Measurements from ENCODE around the gene RIF1. TPM values are rescaled to one million over a fixed set of nuclear protein-coding genes. Genes with fewer than 3 reads are reported as not detected.

The RIF1 gene
- total RNA-seq, 1 experiment from 2014 or later = 123 TPM

DNA sequence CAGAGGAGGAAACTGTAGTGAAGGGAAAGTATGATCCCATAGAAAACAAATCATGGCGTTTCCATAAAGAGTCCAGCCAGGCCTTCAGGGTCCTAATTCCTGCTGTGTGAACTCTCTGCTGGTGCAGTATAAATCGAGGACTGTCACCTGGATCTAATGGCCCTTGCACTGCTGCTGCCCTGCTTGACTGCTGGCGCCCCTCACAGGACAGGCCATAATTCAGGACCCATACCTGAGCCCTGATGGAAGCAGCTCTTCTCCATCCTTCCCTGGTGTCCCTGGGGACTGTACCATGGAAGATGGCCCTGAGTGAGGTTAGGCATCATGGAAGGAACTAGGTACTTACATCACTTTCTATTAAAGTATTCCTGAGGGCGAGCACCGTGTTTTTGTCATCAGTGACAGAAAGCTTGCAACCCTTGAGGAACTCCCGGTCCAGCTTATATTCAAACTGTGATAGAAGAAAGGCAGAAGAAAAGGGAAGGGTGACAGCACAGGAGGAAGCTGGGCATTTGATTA lies 116.9 kb downstream of the RIF1 start:
- no peak overlapping the region for H2BK15ac ChIP-seq (ENCODE audit: low read depth, low read length)
- no peaks in the 10 kb centered on the region for H3K79me2 ChIP-seq (ENCODE audit: insufficient read depth, low read length)
- TF ChIP-seq, protein P1, sequence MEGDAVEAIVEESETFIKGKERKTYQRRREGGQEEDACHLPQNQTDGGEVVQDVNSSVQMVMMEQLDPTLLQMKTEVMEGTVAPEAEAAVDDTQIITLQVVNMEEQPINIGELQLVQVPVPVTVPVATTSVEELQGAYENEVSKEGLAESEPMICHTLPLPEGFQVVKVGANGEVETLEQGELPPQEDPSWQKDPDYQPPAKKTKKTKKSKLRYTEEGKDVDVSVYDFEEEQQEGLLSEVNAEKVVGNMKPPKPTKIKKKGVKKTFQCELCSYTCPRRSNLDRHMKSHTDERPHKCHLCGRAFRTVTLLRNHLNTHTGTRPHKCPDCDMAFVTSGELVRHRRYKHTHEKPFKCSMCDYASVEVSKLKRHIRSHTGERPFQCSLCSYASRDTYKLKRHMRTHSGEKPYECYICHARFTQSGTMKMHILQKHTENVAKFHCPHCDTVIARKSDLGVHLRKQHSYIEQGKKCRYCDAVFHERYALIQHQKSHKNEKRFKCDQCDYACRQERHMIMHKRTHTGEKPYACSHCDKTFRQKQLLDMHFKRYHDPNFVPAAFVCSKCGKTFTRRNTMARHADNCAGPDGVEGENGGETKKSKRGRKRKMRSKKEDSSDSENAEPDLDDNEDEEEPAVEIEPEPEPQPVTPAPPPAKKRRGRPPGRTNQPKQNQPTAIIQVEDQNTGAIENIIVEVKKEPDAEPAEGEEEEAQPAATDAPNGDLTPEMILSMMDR (conservative IDR thresholded peaks at IDR 0.05) = peak; percentile 25; the same call in 2 of the 3 replicates
- no peak overlapping the region for H3K23ac ChIP-seq (ENCODE audit: insufficient read length, low read depth, low read length)
- no peak overlapping the region for H2BK5ac ChIP-seq (ENCODE audit: insufficient read length, low read length)
- no peak overlapping the region for H2BK12ac ChIP-seq (ENCODE audit: insufficient read length, low read depth, low read length)
- H4K8ac ChIP-seq (replicated peaks; ENCODE audit: insufficient read length, low read depth, low read length) = no peak overlapping the region
- H3K9me3 ChIP-seq (ENCODE audit: control insufficient read depth, low read depth, low read length) = no peaks in the 10 kb centered on the region
- WGBS (ENCODE audit: extremely low coverage, insufficient read length, low lambda C conversion rate) = no CpG with 5 or more reads among the region's 6 CpGs
- H3K36me3 Mint-ChIP-seq (ENCODE audit: insufficient read depth in 1 of 3, low read depth in 3 of 3) = no peaks in the 10 kb centered on the region
- no peak overlapping the region for H3K27ac ChIP-seq (ENCODE audit: insufficient read length, low read depth, low read length)
- no peak for DNase-seq
- H3K4me2 ChIP-seq (ENCODE audit: insufficient read depth, insufficient read length, low read length) = no peak overlapping the region
- H4K91ac ChIP-seq (ENCODE audit: insufficient read length, low read depth, low read length) = no peak overlapping the region
- H3K4me1 Mint-ChIP-seq = peaks cover 2 to 3% of the 10 kb centered on the region in 2 experiments
- no peak overlapping the region for H3K14ac ChIP-seq (ENCODE audit: insufficient read depth, low read length)
- no peaks in the 10 kb centered on the region for H4K20me1 ChIP-seq (ENCODE audit: control insufficient read depth, insufficient read depth, insufficient read length)
- H3T11ph ChIP-seq (ENCODE audit: low read length) = no peak overlapping the region
- no peak overlapping the region for H2AFZ ChIP-seq (ENCODE audit: low read length)
- no peaks in the 10 kb centered on the region for H3K23me2 ChIP-seq (ENCODE audit: insufficient read length, low read depth, low read length, poor library complexity, severe bottlenecking)
- no peaks in the 10 kb centered on the region for H3K79me1 ChIP-seq (ENCODE audit: insufficient read depth, low read depth, low read length, poor library complexity, severe bottlenecking)
- no peak overlapping the region for H3K9ac ChIP-seq (ENCODE audit: extremely low read depth, insufficient read length, low read length)
- H3K4me3 Mint-ChIP-seq = no peak overlapping the region
- H2AK5ac ChIP-seq (ENCODE audit: insufficient read length, low read length) = no peak overlapping the region
- H3K56ac ChIP-seq (ENCODE audit: insufficient read length, low read depth, low read length) = no peak overlapping the region
- no peaks in the 10 kb centered on the region for H3K27me3 ChIP-seq (ENCODE audit: insufficient read depth, low read length)
- H3K27me3 Mint-ChIP-seq (ENCODE audit: low read depth) = no peaks in the 10 kb centered on the region
- H4K5ac ChIP-seq (ENCODE audit: insufficient read length, low read depth, low read length) = no peak overlapping the region
- H2BK20ac ChIP-seq (ENCODE audit: low read depth, low read length, poor library complexity, severe bottlenecking) = no peak overlapping the region
- H2BK120ac ChIP-seq (ENCODE audit: low read depth, low read length, poor library complexity, severe bottlenecking) = no peak overlapping the region
- no peaks in the 10 kb centered on the region for H3K4me1 ChIP-seq (ENCODE audit: insufficient read depth, low read length)
- no peaks in the 10 kb centered on the region for H3K9me3 Mint-ChIP-seq
- H3K4ac ChIP-seq (ENCODE audit: low read depth, low read length) = no peak overlapping the region
- no peak overlapping the region for H3K27ac Mint-ChIP-seq
- no peak overlapping the region for H3K18ac ChIP-seq (ENCODE audit: insufficient read length, low read depth, low read length)

Small RNA genes within 50 kb of the gene (microRNA-seq; reads per million reads assigned to microRNA genes)
- not detected for gene MIR4773-1 (ENCODE audit: borderline microRNAs expressed)
- gene MIR4773-2 (ENCODE audit: borderline microRNAs expressed) = not detected

Other genes starting within 250 kb of the RIF1 start
- gene RBM43, start 148.0 kb upstream of the RIF1 start, total RNA-seq (2021) = 1.8 and 2.0 TPM in 2 replicates
- gene NMI, start 120.2 kb upstream of the RIF1 start, total RNA-seq (2021) = 5.1 and 5.6 TPM in 2 replicates
- 0.81 and 1.2 TPM in 2 replicates for gene TNFAIP6, start 52.3 kb upstream of the RIF1 start, total RNA-seq (2021)